HCT116 (cell line): ENCODE data around the gene SEMA5B. TPM values are rescaled to one million over a fixed set of nuclear protein-coding genes. Genes with fewer than 3 reads are reported as not detected.

Experiments
- ATAC-seq: fragments of 200-7000 bp; cut with Tn5 transposase; 2 replicates; pipeline ENCODE4 v1.9.1; 2020; ENCODE audit warnings: mild to moderate bottlenecking, moderate library complexity
- BruUV-seq: library from RNA; stranded (reverse); fragments of 400-500 nt; replicated peaks from 2 replicates; lab custom pipeline; 2021; lab: Mats Ljungman, UMichigan
- CTCF ChIA-PET: fragments of 300-600 bp; sonication (Branson Sonifier 250); formaldehyde crosslinking; loops from one replicate; lab custom pipeline; 2021; ENCODE audit warnings: antibody characterized with exemption; lab: Charles Lee
- POLR2A ChIA-PET: fragments of 300-600, 350-600 bp; sonication (Branson Sonifier 250); formaldehyde crosslinking; loops from one replicate; lab custom pipeline; 2021; ENCODE audit warnings: antibody characterized with exemption; lab: Charles Lee
- RAD21 ChIA-PET, 2 experiments: fragments of 300-600 bp; sonication (Branson Sonifier 250); formaldehyde crosslinking; loops; one replicate each; lab custom pipeline; 2023; ENCODE audit warnings: low total read pairs in 2 of 2; ENCODE audit not compliant: uncharacterized antibody in 2 of 2, unreplicated experiment in 2 of 2, low non-redundant PET in 1 of 2; lab: Charles Lee
- DNase-seq: peaks from one replicate; pipeline ENCODE4 v3.0.0-alpha.2; 2010; ENCODE audit warnings: low read depth, low spot score
- H2AFZ ChIP-seq: fragments of 200-600 bp; shearing (Covaris generic), sonication (generic); 2 replicates; pipeline ENCODE4 v1.6.1; 2017; ENCODE audit warnings: low read depth, mixed run types, mixed read lengths, antibody characterized with exemption, low read length; ENCODE audit not compliant: poor library complexity, severe bottlenecking
- H3K27ac ChIP-seq: 2 replicates; pipeline ENCODE4 v1.5.1; 2012; ENCODE audit warnings: low read depth, low read length
- H3K27me3 ChIP-seq: fragments of 200-600 bp; sonication (generic); 2 replicates; pipeline ENCODE4 v1.6.1; 2016; ENCODE audit warnings: mixed run types, low read length, mixed read lengths; ENCODE audit not compliant: insufficient read depth
- H3K36me3 ChIP-seq, 2 experiments: fragments of 200-500 bp in 1 of 2; fragments of 200-600 bp in 1 of 2; sonication (Bioruptor generic) in 1 of 2; sonication (generic) in 1 of 2; 2 replicates each; pipeline versions ENCODE4 v1.5.1 to v1.6.1; 2014 to 2016; ENCODE audit warnings: low read length in 2 of 2, inconsistent platforms in 1 of 2, mixed read lengths in 1 of 2, mixed run types in 1 of 2; ENCODE audit not compliant: insufficient read depth in 2 of 2, control insufficient read depth in 1 of 2
- H3K4me1 ChIP-seq, 2 experiments: fragments of 200-600 bp in 1 of 2; sonication (generic) in 1 of 2; 2 replicates each; pipeline versions ENCODE4 v1.5.1 to v1.6.1; 2012 to 2017; ENCODE audit warnings: low read length in 2 of 2, inconsistent platforms in 1 of 2, mild to moderate bottlenecking in 1 of 2, mixed read lengths in 1 of 2, mixed run types in 1 of 2, moderate library complexity in 1 of 2; ENCODE audit not compliant: insufficient read depth in 2 of 2, control insufficient read depth in 1 of 2
- H3K4me2 ChIP-seq: fragments of 200-600 bp; sonication (generic); 2 replicates; pipeline ENCODE4 v1.6.1; 2017; ENCODE audit warnings: mixed run types, low read length, mixed read lengths
- H3K4me3 ChIP-seq, 2 experiments: fragments of 200-600 bp in 1 of 2; sonication (generic) in 1 of 2; replicated peaks in 1 of 2; 2 replicates each; pipeline ENCODE4 v1.5.1; 2011 to 2016; ENCODE audit warnings: low read length in 2 of 2, control low read depth in 1 of 2, low read depth in 1 of 2, mild to moderate bottlenecking in 1 of 2, mixed read lengths in 1 of 2, mixed run types in 1 of 2
- H3K79me2 ChIP-seq: fragments of 200-600 bp; sonication (generic); 2 replicates; pipeline ENCODE4 v1.6.1; 2017; ENCODE audit warnings: mild to moderate bottlenecking, mixed run types, low read length, moderate library complexity, mixed read lengths; ENCODE audit not compliant: insufficient read depth
- H3K9ac ChIP-seq: fragments of 200-600 bp; sonication (generic); 2 replicates; pipeline ENCODE4 v1.6.1; 2016; ENCODE audit warnings: low read length, mixed read lengths
- H3K9me2 ChIP-seq: fragments of 200-600 bp; sonication (generic), shearing (Covaris generic); 2 replicates; pipeline ENCODE4 v1.6.1; 2017; ENCODE audit warnings: mixed run types, mild to moderate bottlenecking, moderate library complexity; ENCODE audit not compliant: insufficient read depth
- H3K9me3 ChIP-seq, 2 experiments: fragments of 200-500 bp in 1 of 2; fragments of 200-600 bp in 1 of 2; sonication (Bioruptor generic) in 1 of 2; sonication (generic) in 1 of 2; 2 replicates each; pipeline ENCODE4 v1.6.1; 2014 to 2017; ENCODE audit warnings: low read length in 2 of 2, mixed read lengths in 2 of 2, inconsistent platforms in 1 of 2, low read depth in 1 of 2, mild to moderate bottlenecking in 1 of 2, mixed run types in 1 of 2, moderate library complexity in 1 of 2; ENCODE audit not compliant: control insufficient read depth in 1 of 2, insufficient read depth in 1 of 2
- H4K20me1 ChIP-seq: fragments of 200-600 bp; sonication (generic), shearing (Covaris generic); 2 replicates; pipeline ENCODE4 v1.6.1; 2017; ENCODE audit warnings: mixed run types, mild to moderate bottlenecking, moderate library complexity; ENCODE audit not compliant: insufficient read depth
- CTCF ChIP-seq, 3 experiments: fragments of 200-600 bp in 1 of 3; sonication (generic) in 1 of 3; IDR thresholded peaks in 2 of 3; conservative IDR thresholded peaks in 1 of 3; 2 replicates each; pipeline ENCODE4 v1.5.1; 2012 to 2017; ENCODE audit warnings: low read depth in 2 of 3, low read length in 2 of 3, antibody characterized with exemption in 1 of 3, borderline replicate concordance in 1 of 3, control low read depth in 1 of 3, mild to moderate bottlenecking in 1 of 3, mixed read lengths in 1 of 3, mixed run types in 1 of 3, moderate library complexity in 1 of 3; ENCODE audit not compliant: insufficient read depth in 1 of 3
- FOSL1 ChIP-seq: IDR thresholded peaks from 2 replicates; pipeline ENCODE4 v1.6.1; 2012; ENCODE audit warnings: low read depth
- JUND ChIP-seq: IDR thresholded peaks from 2 replicates; pipeline ENCODE4 v1.6.1; 2012
- POLR2A ChIP-seq: IDR thresholded peaks from 2 replicates; pipeline ENCODE4 v1.7.0; 2011; ENCODE audit warnings: borderline replicate concordance; ENCODE audit not compliant: insufficient read depth, insufficient read length; ENCODE audit errors: extremely low read depth
- POLR2AphosphoS5 ChIP-seq: IDR thresholded peaks from 2 replicates; pipeline ENCODE4 v1.6.1; 2011; ENCODE audit warnings: mild to moderate bottlenecking, low read depth, low read length, moderate library complexity
- SIN3A ChIP-seq: IDR thresholded peaks from 2 replicates; pipeline ENCODE4 v1.6.1; 2012; ENCODE audit warnings: low read depth
- SP1 ChIP-seq: IDR thresholded peaks from 2 replicates; pipeline ENCODE4 v1.6.1; 2012; ENCODE audit warnings: low read depth
- SRF ChIP-seq: IDR thresholded peaks from 2 replicates; pipeline ENCODE4 v1.6.1; 2012; ENCODE audit warnings: low read depth
- TCF7L2 ChIP-seq: IDR thresholded peaks from 2 replicates; pipeline ENCODE4 v1.7.0; 2011; ENCODE audit warnings: borderline replicate concordance, inconsistent platforms; ENCODE audit not compliant: insufficient read depth, insufficient read length; ENCODE audit errors: extremely low read depth
- YY1 ChIP-seq: IDR thresholded peaks from 2 replicates; pipeline ENCODE4 v1.6.1; 2011; ENCODE audit warnings: low read length, low read depth, moderate library complexity, mild to moderate bottlenecking; ENCODE audit not compliant: insufficient replicate concordance; ENCODE audit errors: extremely low read depth
- ZBTB33 ChIP-seq: IDR thresholded peaks from 2 replicates; pipeline ENCODE4 v1.6.1; 2011; ENCODE audit warnings: mild to moderate bottlenecking, low read length, moderate library complexity; ENCODE audit not compliant: insufficient replicate concordance; ENCODE audit errors: extremely low read depth
- ZFX ChIP-seq: fragments of 450-650 bp; IDR thresholded peaks from 2 replicates; pipeline ENCODE4 v1.6.1; 2017
- intact Hi-C: fragments of 100-400 bp; cut with micrococcal nuclease; formaldehyde crosslinking; loops from 2 replicates; pipeline ENCODE4 v1.10.0; 2022
- total RNA-seq: library from RNA; stranded (reverse); gene quantifications from one replicate; pipeline ENCODE4 v1.2.1, GENCODE V29; 2021; ENCODE audit not compliant: unreplicated experiment

Gene SEMA5B
- total RNA-seq, 1 experiment from 2014 or later, result 0.15 TPM

DNA sequence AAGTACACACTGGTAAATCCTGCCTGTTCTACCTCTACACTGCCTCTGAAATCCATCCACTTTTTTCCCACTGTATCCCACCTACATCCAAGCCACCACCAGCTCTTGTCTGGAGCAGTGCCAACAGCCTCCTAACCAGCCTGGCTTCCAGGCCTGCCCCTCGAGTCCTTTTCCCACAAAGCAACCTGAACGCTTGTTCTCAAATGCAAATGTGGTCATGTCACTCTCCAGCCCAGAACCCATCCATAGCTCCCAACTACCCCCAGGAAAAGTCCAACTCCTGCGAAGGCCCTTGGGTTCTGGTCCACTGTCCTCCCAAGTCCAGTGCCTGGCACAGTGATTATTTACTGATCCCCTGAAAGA is 83.8 kb downstream of the SEMA5B start:
- no peak for ATAC-seq
- TF ChIP-seq TCF7L2, result no peak
- no peak for TF ChIP-seq SIN3A
- no peak for TF ChIP-seq JUND
- TF ChIP-seq, all 23 proteins: peak for 0
- intact Hi-C loops, result loop anchor here (1.0 to 2.0 kb wide), 3 partner anchors 85 to 1397 kb away; no protein-coding TSS in a partner anchor

DNA sequence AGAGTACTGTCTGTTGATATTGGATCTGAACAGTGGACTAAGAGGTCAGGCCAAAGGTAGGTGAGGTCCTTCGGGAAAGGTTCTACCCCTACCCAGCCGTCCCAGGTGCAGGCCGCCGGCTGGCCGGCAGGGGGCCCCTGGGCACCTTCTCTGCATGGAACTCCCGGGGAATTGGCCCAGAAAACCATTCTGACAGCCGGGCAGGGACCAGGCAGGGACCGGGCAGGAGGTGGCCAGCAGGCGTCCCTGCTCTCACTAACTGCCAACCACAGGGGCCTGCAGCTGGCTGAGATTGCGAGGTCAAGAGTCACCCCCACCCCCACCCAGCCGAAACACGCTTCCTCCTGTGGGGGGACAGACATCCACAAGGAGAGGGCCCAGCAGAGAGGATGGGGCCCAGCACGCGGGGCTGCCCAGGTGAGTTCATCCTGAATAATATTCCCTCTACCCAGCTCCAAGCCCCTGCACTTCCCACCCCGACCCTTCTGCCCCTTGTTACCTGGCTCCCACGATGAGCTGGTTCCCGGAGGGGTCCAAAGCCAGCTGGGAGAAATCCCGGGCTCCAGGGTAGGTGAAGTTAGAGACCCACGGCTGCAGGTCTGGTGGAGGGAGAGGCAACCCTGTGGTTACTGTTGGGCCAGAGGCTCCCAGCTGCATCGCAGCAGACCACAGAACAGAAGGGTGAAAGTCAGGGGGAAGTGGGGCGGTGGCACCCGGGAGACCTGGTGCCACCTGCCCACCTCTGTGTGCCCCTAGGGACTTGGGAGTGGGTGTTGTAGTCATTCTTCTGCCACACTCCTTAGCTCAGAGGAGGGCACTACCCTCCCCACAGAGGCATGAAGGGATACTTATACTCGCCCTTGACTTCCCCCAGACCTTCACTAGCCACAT is 84.4 kb downstream of the SEMA5B start:
- BruUV-seq, result no TSS peak
- Histone ChIP-seq H3K27ac (no peak overlapping the region), H3K79me2 (no peaks in the 10 kb centered on the region), H3K36me3 (no peaks in the 10 kb centered on the region), H4K20me1 (no peaks in the 10 kb centered on the region), H3K4me3 (no peak overlapping the region), H3K9me3 (no peaks in the 10 kb centered on the region), H3K9me2 (no peaks in the 10 kb centered on the region), H3K27me3 (no peaks in the 10 kb centered on the region), H3K4me2 (peak overlapping the region; percentile 13; the same call in 1 of the 2 replicates), H3K9ac (no peak overlapping the region), H2AFZ (peak overlapping the region; percentile 82), H3K4me1 (no peaks in the 10 kb centered on the region)
- ATAC-seq (peak; percentile 99), DNase-seq (peak; percentile 41)
- intact Hi-C loops, result loop anchor here (1.0 to 2.0 kb wide), 3 partner anchors 86 to 1396 kb away; no protein-coding TSS in a partner anchor
- ChIA-PET POLR2A (no interaction called here), CTCF (interaction anchor here (0.6 to 1.6 kb wide), 5 partner anchors 11 to 315 kb away, joined by 3 to 5 read pairs (median 4); no protein-coding TSS in a partner anchor), RAD21 (interaction anchor here in 1 of 2 experiments (0.7 kb wide), 1 partner anchor 259 kb away, joined by 3 read pairs; the partner anchor contains the start of gene SEC22A)
- TF ChIP-seq FOSL1 (no peak), SP1 (no peak), ZBTB33 (no peak), POLR2A (no peak), SRF (no peak), JUND (no peak), POLR2AphosphoS5 (no peak), ZFX (no peak), CTCF (IDR thresholded peaks at IDR 0.05 in 2 of 3, conservative IDR thresholded peaks at IDR 0.05 in 1 of 3; ENCODE audit: borderline replicate concordance in 1 of 3, insufficient read depth in 1 of 3, low read depth in 2 of 3, low read length in 2 of 3) (peak; percentile 94 to 99 (median 96)), YY1 (peak; percentile 64)

More for the DNA sequence above, 83.8 kb downstream of the SEMA5B start:
- Histone ChIP-seq H3K4me2 (no peak overlapping the region), H3K9me2 (no peaks in the 10 kb centered on the region), H3K4me3 (no peak overlapping the region), H3K27me3 (no peaks in the 10 kb centered on the region), H3K79me2 (no peaks in the 10 kb centered on the region), H3K36me3 (no peaks in the 10 kb centered on the region), H3K27ac (no peak overlapping the region), H3K4me1 (no peaks in the 10 kb centered on the region), H4K20me1 (no peaks in the 10 kb centered on the region), H3K9me3 (no peaks in the 10 kb centered on the region), H3K9ac (no peak overlapping the region), H2AFZ (no peak overlapping the region)
- ChIA-PET CTCF (interaction anchor here (0.7 kb wide), 1 partner anchor 71 kb away, joined by 3 read pairs; no protein-coding TSS in a partner anchor), RAD21 (no interaction called here), POLR2A (no interaction called here)
- no peak for DNase-seq
- BruUV-seq, result no TSS peak
